Activated naive CD4-positive, alpha-beta T cell treated with anti-CD3 and anti-CD28 coated beads for 36 hours (primary cell): ENCODE measurements around the gene ASTL. TPM values are rescaled to one million over a fixed set of nuclear protein-coding genes. Genes with fewer than 3 reads are reported as not detected.
A peak's percentile ranks its signal among the peaks of the same experiment; 100 is the strongest.

Experiments used
- CTCF ChIA-PET: fragments of 350-600 bp; sonication (Branson Sonifier 250); formaldehyde crosslinking; loops from one replicate; lab custom pipeline; 2021; ENCODE audit warnings: antibody characterized with exemption; lab: Charles Lee
- DNase-seq: peaks from one replicate; pipeline ENCODE4 v3.0.0-alpha.2; 2020
- H3K27ac Mint-ChIP-seq: one replicate; pipeline ENCODE4 v1.8.0; 2021; ENCODE audit warnings: mild to moderate bottlenecking, mixed read lengths
- H3K27me3 Mint-ChIP-seq: one replicate; pipeline ENCODE4 v1.8.0; 2021; ENCODE audit warnings: low read depth, mixed read lengths
- H3K36me3 Mint-ChIP-seq: one replicate; pipeline ENCODE4 v1.8.0; 2021; ENCODE audit warnings: low read depth, mixed read lengths
- H3K4me1 Mint-ChIP-seq: one replicate; pipeline ENCODE4 v1.8.0; 2021; ENCODE audit warnings: low read depth, mixed read lengths
- H3K4me3 Mint-ChIP-seq: one replicate; pipeline ENCODE4 v1.8.0; 2021; ENCODE audit warnings: mild to moderate bottlenecking, moderate library complexity, mixed read lengths
- H3K9me3 Mint-ChIP-seq: one replicate; pipeline ENCODE4 v1.8.0; 2021; ENCODE audit warnings: mixed read lengths
- intact Hi-C: fragments of 100-400 bp; cut with micrococcal nuclease; formaldehyde crosslinking; loops from one replicate; pipeline ENCODE4 v1.15.1; 2023
- total RNA-seq, 2 experiments: library from RNA; stranded (reverse); gene quantifications; one replicate each; pipeline ENCODE4 v1.2.3, GENCODE V29; 2021

The ASTL gene
- total RNA-seq, 2 experiments from 2014 or later, result 2.5 to 2.6 TPM

DNA sequence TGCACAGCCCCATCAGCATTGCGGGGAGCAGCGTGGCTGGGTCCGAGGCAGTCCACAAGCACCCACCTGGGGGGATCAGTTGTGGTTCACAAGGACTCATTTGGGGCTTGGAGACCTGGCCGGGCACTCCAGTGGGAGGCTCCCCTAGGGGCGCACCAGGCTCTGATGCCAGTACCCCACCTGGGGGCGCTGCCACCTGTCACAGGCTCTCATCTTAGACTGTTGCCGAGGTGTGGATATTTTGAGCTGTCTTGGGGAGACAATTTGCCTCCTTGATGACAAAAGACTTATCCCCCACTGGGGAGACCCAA lies 25.0 kb downstream of the ASTL start:
- Mint-ChIP-seq H3K4me1 (peaks cover 8% of the 10 kb centered on the region), H3K9me3 (no peaks in the 10 kb centered on the region), H3K27ac (no peak overlapping the region), H3K4me3 (no peak overlapping the region), H3K36me3 (no peaks in the 10 kb centered on the region), H3K27me3 (peaks cover 9% of the 10 kb centered on the region)
- intact Hi-C loops, result loop anchor here (2.0 kb wide), 1 partner anchor 153 kb away; the partner anchor contains the start of gene CIAO1
- DNase-seq, result peak; percentile 47
- CTCF ChIA-PET, result interaction anchor here (0.7 to 1.9 kb wide), 3 partner anchors 26 to 121 kb away, joined by 3 to 17 read pairs (median 7); partner anchors contain the start of gene ASTL

DNA sequence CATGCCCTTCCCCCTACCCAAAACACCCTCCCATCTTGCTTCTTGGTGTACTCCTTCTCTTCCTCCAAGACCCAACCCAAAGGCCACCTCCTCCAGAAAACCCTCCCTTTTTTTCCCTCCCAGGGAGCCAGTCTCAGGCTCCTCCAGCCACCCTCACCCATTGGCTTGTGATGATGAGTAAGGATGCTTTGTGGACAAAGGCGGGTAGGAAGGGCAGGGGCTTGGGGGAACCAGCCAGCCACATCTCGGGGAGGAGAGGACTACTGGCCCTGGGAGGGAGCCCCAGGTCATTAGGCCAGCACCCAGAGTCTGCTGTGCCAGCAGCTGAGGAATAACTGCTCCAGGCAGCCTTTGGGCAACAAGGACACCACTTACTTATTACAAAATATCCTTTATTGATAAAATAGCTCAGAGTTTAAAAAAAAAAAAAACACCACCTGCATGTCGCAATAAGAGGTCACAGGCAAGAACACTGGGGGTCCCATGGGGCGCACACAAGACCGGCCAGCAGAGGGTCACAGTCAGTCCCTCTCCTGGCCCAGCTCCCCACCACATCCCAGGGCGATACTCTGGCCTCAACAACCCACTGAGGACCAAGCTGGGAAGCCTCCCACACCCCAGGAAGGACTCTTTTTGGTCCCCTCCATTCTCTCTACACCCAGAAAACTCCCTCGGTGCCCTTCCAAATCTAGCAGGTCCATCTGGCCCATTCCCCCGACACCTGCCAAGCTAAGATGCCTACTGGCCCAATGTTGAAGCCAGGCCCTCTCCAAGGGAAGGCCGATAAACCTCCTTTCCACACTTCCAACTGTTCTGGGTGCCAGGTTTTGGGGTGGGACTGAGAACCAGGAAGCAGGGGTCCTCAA lies 25.6 kb downstream of the ASTL start:
- intact Hi-C loops, result loop anchor here (2.0 kb wide), 1 partner anchor 154 kb away; the partner anchor contains the start of gene CIAO1
- H3K4me1 Mint-ChIP-seq, result peaks cover 7% of the 10 kb centered on the region
- H3K4me3 Mint-ChIP-seq, result no peak overlapping the region
- no peaks in the 10 kb centered on the region for H3K36me3 Mint-ChIP-seq
- H3K9me3 Mint-ChIP-seq, result no peaks in the 10 kb centered on the region
- CTCF ChIA-PET, result interaction anchor here (0.7 to 1.7 kb wide), 2 partner anchors 62 to 120 kb away, joined by 3 to 17 read pairs; no protein-coding TSS in a partner anchor
- DNase-seq, result no peak
- H3K27me3 Mint-ChIP-seq, result peaks cover 6% of the 10 kb centered on the region
- no peak overlapping the region for H3K27ac Mint-ChIP-seq

DNA sequence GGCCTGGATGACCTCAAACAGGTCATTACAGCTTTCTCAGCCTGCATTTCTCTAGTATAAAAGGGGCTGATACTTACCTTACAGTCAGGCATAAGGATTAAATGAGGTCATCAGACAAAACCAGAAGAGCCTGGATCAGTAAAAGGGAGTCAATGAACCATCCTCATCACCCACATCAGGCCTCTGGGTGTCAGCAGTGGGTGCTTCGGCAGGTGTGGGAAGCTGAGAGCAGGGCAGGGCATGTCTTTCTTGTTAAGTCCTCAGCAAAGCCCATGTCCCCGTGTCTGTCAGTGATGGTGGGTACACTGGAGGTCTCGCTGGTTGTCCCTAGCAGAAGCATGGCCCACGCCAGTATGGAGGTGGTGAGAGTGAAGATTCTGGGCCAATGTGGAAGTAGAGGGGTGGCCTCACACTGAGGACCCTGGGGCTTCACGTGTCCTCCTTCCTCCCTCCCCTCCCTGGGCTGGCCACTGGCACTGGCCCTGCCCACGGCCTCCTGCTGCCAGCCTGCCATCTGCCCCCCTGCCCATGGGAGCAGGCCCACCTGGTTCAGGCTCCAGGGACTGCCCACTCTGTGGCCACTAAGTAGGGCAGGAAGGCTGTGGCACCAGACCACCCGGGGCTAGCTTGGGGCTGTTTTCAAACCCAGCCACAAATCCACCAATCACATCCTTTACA lies 26.3 kb downstream of the ASTL start:
- Mint-ChIP-seq H3K4me1 (peaks cover 3% of the 10 kb centered on the region), H3K27ac (no peak overlapping the region)

GRCh38 chr2:96111257-96111640 lies 27.1 kb downstream of the ASTL start:
- Mint-ChIP-seq H3K27me3 (peaks cover 4% of the 10 kb centered on the region), H3K27ac (no peak overlapping the region), H3K4me3 (no peak overlapping the region), H3K36me3 (no peaks in the 10 kb centered on the region), H3K9me3 (no peaks in the 10 kb centered on the region), H3K4me1 (peaks cover 3% of the 10 kb centered on the region)
- intact Hi-C loops, result no loop called here
- no peak for DNase-seq
- CTCF ChIA-PET, result interaction anchor here (0.9 to 1.1 kb wide), 2 partner anchors 18 to 89 kb away, joined by 3 to 4 read pairs; no protein-coding TSS in a partner anchor

More for the DNA sequence above, 26.3 kb downstream of the ASTL start:
- intact Hi-C loops, result loop anchor here (2.0 kb wide), 1 partner anchor 155 kb away; the partner anchor contains the start of gene CIAO1
- CTCF ChIA-PET, result interaction anchor here (0.9 to 1.7 kb wide), 2 partner anchors 18 to 63 kb away, joined by 3 to 17 read pairs; no protein-coding TSS in a partner anchor
- Mint-ChIP-seq H3K36me3 (no peaks in the 10 kb centered on the region), H3K9me3 (no peaks in the 10 kb centered on the region), H3K27me3 (peaks cover 4% of the 10 kb centered on the region), H3K4me3 (no peak overlapping the region)
- no peak for DNase-seq

GRCh38 chr2:96110621-96111256 lies 27.6 kb downstream of the ASTL start:
- Mint-ChIP-seq H3K4me1 (peaks cover 3% of the 10 kb centered on the region), H3K27ac (no peak overlapping the region), H3K4me3 (no peak overlapping the region), H3K27me3 (peaks cover 3% of the 10 kb centered on the region), H3K36me3 (no peaks in the 10 kb centered on the region), H3K9me3 (peaks cover under 1% of the 10 kb centered on the region)
- DNase-seq, result peak; percentile 3
- CTCF ChIA-PET, result interaction anchor here (0.9 to 1.1 kb wide), 2 partner anchors 17 to 88 kb away, joined by 3 to 4 read pairs; no protein-coding TSS in a partner anchor
- intact Hi-C loops, result no loop called here

GRCh38 chr2:96109931-96110511 lies 28.3 kb downstream of the ASTL start:
- DNase-seq, result peak; percentile 3
- Mint-ChIP-seq H3K27me3 (no peaks in the 10 kb centered on the region), H3K4me3 (no peak overlapping the region), H3K4me1 (no peaks in the 10 kb centered on the region), H3K27ac (no peak overlapping the region), H3K9me3 (peaks cover 8% of the 10 kb centered on the region), H3K36me3 (peaks cover 2% of the 10 kb centered on the region)
- CTCF ChIA-PET, result interaction anchor here (1.1 kb wide), 1 partner anchor 88 kb away, joined by 4 read pairs; no protein-coding TSS in a partner anchor
- intact Hi-C loops, result no loop called here

DNA sequence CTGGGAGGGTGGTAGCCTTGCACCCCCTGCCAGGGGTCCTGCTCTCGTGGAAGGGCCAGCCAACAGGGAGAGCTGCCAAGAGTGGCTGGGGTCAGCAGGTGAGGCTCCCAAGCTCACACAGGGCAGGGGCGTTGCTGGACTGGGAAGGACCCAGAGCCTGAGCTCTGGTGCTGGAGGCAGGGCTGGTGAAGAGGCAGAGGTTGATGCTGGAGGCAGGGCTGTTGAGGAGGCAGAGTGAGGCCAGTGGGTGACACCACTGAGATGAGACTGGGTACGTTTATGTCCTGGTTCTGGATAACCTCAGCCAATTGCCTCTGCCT lies 29.0 kb downstream of the ASTL start:
- peaks cover 12% of the 10 kb centered on the region for H3K9me3 Mint-ChIP-seq
- CTCF ChIA-PET, result no interaction called here
- H3K4me1 Mint-ChIP-seq, result no peaks in the 10 kb centered on the region
- DNase-seq, result peak; percentile 2
- peaks cover 2% of the 10 kb centered on the region for H3K36me3 Mint-ChIP-seq
- intact Hi-C loops, result no loop called here
- H3K27me3 Mint-ChIP-seq, result no peaks in the 10 kb centered on the region
- no peak overlapping the region for H3K27ac Mint-ChIP-seq
- H3K4me3 Mint-ChIP-seq, result no peak overlapping the region

DNA sequence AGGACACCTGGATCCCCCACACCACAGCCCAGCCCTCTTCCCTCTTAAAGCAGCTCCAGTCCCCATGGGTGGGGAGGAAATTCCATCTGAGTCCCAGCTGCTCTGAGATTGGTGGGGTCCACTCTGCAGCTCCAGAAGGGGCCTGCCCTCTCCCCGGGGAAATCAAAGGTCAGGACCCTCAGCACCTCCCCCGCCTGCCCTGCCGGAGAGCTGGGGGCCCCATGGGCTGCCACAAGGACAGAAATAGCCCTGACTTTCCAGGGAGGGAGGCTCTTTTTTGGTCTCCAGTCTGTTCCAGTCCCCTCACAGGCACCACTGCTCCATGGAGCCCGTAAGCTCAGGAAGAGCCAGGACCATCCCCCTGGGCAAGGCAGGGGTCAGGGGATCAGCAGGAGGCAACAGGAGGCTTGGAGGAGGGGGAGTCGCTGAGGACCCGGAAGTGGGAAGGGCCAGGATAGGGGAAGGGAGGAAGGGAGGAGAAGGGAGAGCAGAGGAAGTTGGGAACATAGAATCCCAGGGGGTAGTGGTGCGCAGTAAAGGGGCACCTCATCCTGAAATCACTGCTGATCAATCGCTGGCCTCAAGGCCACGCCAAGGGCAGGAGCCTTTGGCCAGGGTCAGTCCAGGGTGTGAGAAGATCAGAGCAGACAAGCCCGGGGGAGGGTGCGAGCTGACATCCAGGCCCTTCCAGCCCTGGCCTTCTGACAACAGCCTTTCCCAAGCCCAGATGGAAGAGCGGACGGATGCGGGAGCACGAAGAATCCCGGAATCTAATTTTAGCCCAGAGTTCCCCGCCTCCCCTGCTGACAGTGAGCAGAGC lies 29.6 kb downstream of the ASTL start:
- no peak overlapping the region for H3K27ac Mint-ChIP-seq
- H3K4me3 Mint-ChIP-seq, result no peak overlapping the region
- no peaks in the 10 kb centered on the region for H3K4me1 Mint-ChIP-seq
- CTCF ChIA-PET, result interaction anchor here (1.1 kb wide), 1 partner anchor 8 kb away, joined by 6 read pairs; no protein-coding TSS in a partner anchor
- peaks cover 2% of the 10 kb centered on the region for H3K36me3 Mint-ChIP-seq
- H3K27me3 Mint-ChIP-seq, result no peaks in the 10 kb centered on the region
- intact Hi-C loops, result no loop called here
- DNase-seq, result peak; percentile 3
- H3K9me3 Mint-ChIP-seq, result peaks cover 12% of the 10 kb centered on the region

- peaks cover 2% of the 10 kb centered on the region for H3K36me3 Mint-ChIP-seq
- intact Hi-C loops, result no loop called here
- H3K4me1 Mint-ChIP-seq, result no peaks in the 10 kb centered on the region
- peaks cover 12% of the 10 kb centered on the region for H3K9me3 Mint-ChIP-seq
- no peaks in the 10 kb centered on the region for H3K27me3 Mint-ChIP-seq
- no peak overlapping the region for H3K27ac Mint-ChIP-seq
- no peak overlapping the region for H3K4me3 Mint-ChIP-seq
- CTCF ChIA-PET, result interaction anchor here (1.1 kb wide), 1 partner anchor 9 kb away, joined by 6 read pairs; no protein-coding TSS in a partner anchor
- DNase-seq, result peak; percentile 3
These were observed 30.2 kb downstream of the ASTL start for GRCh38 chr2:96108151-96108540.

- intact Hi-C loops, result no loop called here
- DNase-seq, result peak; percentile 3
- Mint-ChIP-seq H3K27me3 (no peaks in the 10 kb centered on the region), H3K9me3 (peaks cover 12% of the 10 kb centered on the region), H3K4me3 (no peak overlapping the region), H3K4me1 (no peaks in the 10 kb centered on the region), H3K36me3 (peaks cover 2% of the 10 kb centered on the region), H3K27ac (no peak overlapping the region)
- CTCF ChIA-PET, result interaction anchor here (1.1 to 1.6 kb wide), 2 partner anchors 9 to 11 kb away, joined by 5 to 6 read pairs; no protein-coding TSS in a partner anchor
These were observed 30.6 kb downstream of the ASTL start for GRCh38 chr2:96107708-96108065.
